ENCODE measurements around the gene IL36B. TPM values are rescaled to one million over a fixed set of nuclear protein-coding genes. Genes with fewer than 3 reads are reported as not detected.

Gene IL36B
- total RNA-seq, 1 donor from 2014 or later = not detected

GRCh38 chr2:113038291-113038690 is 14.4 kb downstream of the IL36B start:
- Mint-ChIP-seq H3K9me3 (peaks cover 3% of the 10 kb centered on the region), H3K27me3 (ENCODE audit: low read depth) (peaks cover 39% of the 10 kb centered on the region), H3K36me3 (ENCODE audit: low read depth) (no peaks in the 10 kb centered on the region), H3K27ac (ENCODE audit: unreplicated experiment) (no peak overlapping the region), H3K4me1 (no peaks in the 10 kb centered on the region), H3K4me3 (no peak overlapping the region)
- TF ChIP-seq CTCF (conservative IDR thresholded peaks at IDR 0.05) = no peak
- no peak for DNase-seq (ENCODE audit: low read depth, low spot score)

- Mint-ChIP-seq H3K4me3 (no peak overlapping the region), H3K9me3 (no peaks in the 10 kb centered on the region), H3K27me3 (ENCODE audit: low read depth) (peaks cover 35% of the 10 kb centered on the region), H3K36me3 (ENCODE audit: low read depth) (no peaks in the 10 kb centered on the region), H3K27ac (ENCODE audit: unreplicated experiment) (no peak overlapping the region), H3K4me1 (no peaks in the 10 kb centered on the region)
- DNase-seq (ENCODE audit: low read depth, low spot score) = no peak
- no peak for TF ChIP-seq CTCF (conservative IDR thresholded peaks at IDR 0.05)
Measured at GRCh38 chr2:113036763-113037162, 15.9 kb downstream of the IL36B start.

GRCh38 chr2:113034016-113034415 is 18.7 kb downstream of the IL36B start:
- Mint-ChIP-seq H3K27ac (ENCODE audit: unreplicated experiment) (no peak overlapping the region), H3K4me1 (no peaks in the 10 kb centered on the region), H3K36me3 (ENCODE audit: low read depth) (no peaks in the 10 kb centered on the region), H3K27me3 (ENCODE audit: low read depth) (peaks cover 37% of the 10 kb centered on the region), H3K9me3 (no peaks in the 10 kb centered on the region), H3K4me3 (no peak overlapping the region)
- TF ChIP-seq CTCF (conservative IDR thresholded peaks at IDR 0.05) = no peak
- no peak for DNase-seq (ENCODE audit: low read depth, low spot score)

GRCh38 chr2:113032737-113033136 is 19.9 kb downstream of the IL36B start:
- H3K4me1 Mint-ChIP-seq = no peaks in the 10 kb centered on the region
- no peaks in the 10 kb centered on the region for H3K36me3 Mint-ChIP-seq (ENCODE audit: low read depth)
- TF ChIP-seq CTCF (conservative IDR thresholded peaks at IDR 0.05) = no peak
- peaks cover 44% of the 10 kb centered on the region for H3K27me3 Mint-ChIP-seq (ENCODE audit: low read depth)
- no peaks in the 10 kb centered on the region for H3K9me3 Mint-ChIP-seq
- no peak overlapping the region for H3K4me3 Mint-ChIP-seq
- DNase-seq (ENCODE audit: low read depth, low spot score) = no peak
- H3K27ac Mint-ChIP-seq (ENCODE audit: unreplicated experiment) = no peak overlapping the region

- no peak overlapping the region for H3K27ac Mint-ChIP-seq (ENCODE audit: unreplicated experiment)
- no peaks in the 10 kb centered on the region for H3K36me3 Mint-ChIP-seq (ENCODE audit: low read depth)
- H3K4me3 Mint-ChIP-seq = no peak overlapping the region
- TF ChIP-seq CTCF (conservative IDR thresholded peaks at IDR 0.05) = no peak
- H3K4me1 Mint-ChIP-seq = no peaks in the 10 kb centered on the region
- peaks cover 83% of the 10 kb centered on the region for H3K27me3 Mint-ChIP-seq (ENCODE audit: low read depth)
- DNase-seq (ENCODE audit: low read depth, low spot score) = no peak
- no peaks in the 10 kb centered on the region for H3K9me3 Mint-ChIP-seq
Measured at GRCh38 chr2:113028112-113028511, 24.6 kb downstream of the IL36B start.

GRCh38 chr2:113027691-113028090 is 25.0 kb downstream of the IL36B start:
- H3K4me1 Mint-ChIP-seq = no peaks in the 10 kb centered on the region
- H3K27me3 Mint-ChIP-seq (ENCODE audit: low read depth) = peaks cover 85% of the 10 kb centered on the region
- no peaks in the 10 kb centered on the region for H3K9me3 Mint-ChIP-seq

More at GRCh38 chr2:113027691-113028090, 25.0 kb downstream of the IL36B start:
- no peak for DNase-seq (ENCODE audit: low read depth, low spot score)
- H3K27ac Mint-ChIP-seq (ENCODE audit: unreplicated experiment) = no peak overlapping the region
- H3K36me3 Mint-ChIP-seq (ENCODE audit: low read depth) = no peaks in the 10 kb centered on the region
- no peak overlapping the region for H3K4me3 Mint-ChIP-seq
- no peak for TF ChIP-seq CTCF (conservative IDR thresholded peaks at IDR 0.05)

All from neural crest cell (in vitro differentiated cells).